IMR-90 (cell line): Measurements from ENCODE around the gene H2BK1. TPM values are rescaled to one million over a fixed set of nuclear protein-coding genes. Genes with fewer than 3 reads are reported as not detected.

ENCODE experiments used
- ATAC-seq: fragments of 200-7000 bp; cut with Tn5 transposase; 2 replicates; pipeline ENCODE4 v1.9.1; 2020; ENCODE audit warnings: low read depth, mild to moderate bottlenecking, moderate library complexity
- BruUV-seq: library from RNA; stranded (reverse); fragments of 400-500 nt; replicated peaks from 2 replicates; lab custom pipeline; 2021; lab: Mats Ljungman, UMichigan
- CTCF ChIA-PET: fragments of 300-600 bp; formaldehyde crosslinking; extraction: SDS; loops from one replicate; lab custom pipeline; 2021; ENCODE audit warnings: antibody characterized with exemption; lab: Yijun Ruan, JAX
- POLR2A ChIA-PET: fragments of 300-600 bp; sonication (Branson Sonifier 250); formaldehyde crosslinking; loops from one replicate; lab custom pipeline; 2022; ENCODE audit warnings: antibody characterized with exemption; ENCODE audit not compliant: unreplicated experiment; lab: Charles Lee
- DNase-seq: peaks from one replicate; pipeline ENCODE4 v3.0.0; 2013
- H2AFZ ChIP-seq: replicated peaks from 2 replicates; pipeline ENCODE3; 2013; ENCODE audit warnings: low read length, mild to moderate bottlenecking; ENCODE audit not compliant: poor library complexity
- H2AK5ac ChIP-seq: 2 replicates; pipeline ENCODE4 v1.6.1; 2013; ENCODE audit warnings: low read depth, low read length, inconsistent platforms
- H2AK9ac ChIP-seq: replicated peaks from 2 replicates; pipeline ENCODE3; 2013; ENCODE audit warnings: mild to moderate bottlenecking, low read depth, low read length, moderate library complexity; ENCODE audit not compliant: poor library complexity
- H2BK120ac ChIP-seq: 2 replicates; pipeline ENCODE4 v1.6.1; 2013; ENCODE audit warnings: low read depth, low read length, inconsistent platforms
- H2BK15ac ChIP-seq: 3 replicates; pipeline ENCODE4 v1.6.1; 2013; ENCODE audit warnings: low read depth, low read length, inconsistent platforms
- H2BK20ac ChIP-seq: 2 replicates; pipeline ENCODE4 v1.6.1; 2013; ENCODE audit warnings: low read depth, mild to moderate bottlenecking, inconsistent platforms, low read length, moderate library complexity
- H2BK5ac ChIP-seq: 2 replicates; pipeline ENCODE4 v1.6.1; 2013; ENCODE audit warnings: mild to moderate bottlenecking, low read depth, low read length, inconsistent platforms; ENCODE audit not compliant: poor library complexity, severe bottlenecking
- H3K14ac ChIP-seq: replicated peaks from 2 replicates; pipeline ENCODE4 v1.6.1; 2013; ENCODE audit warnings: low read depth, low read length, inconsistent platforms
- H3K18ac ChIP-seq: 2 replicates; pipeline ENCODE4 v1.6.1; 2013; ENCODE audit warnings: low read depth, low read length, control low read depth
- H3K23ac ChIP-seq: 2 replicates; pipeline ENCODE4 v1.6.1; 2013; ENCODE audit warnings: low read depth, low read length, inconsistent platforms
- H3K27ac ChIP-seq: 2 replicates; pipeline ENCODE4 v1.5.1; 2013; ENCODE audit warnings: mild to moderate bottlenecking, control low read depth, low read length; ENCODE audit not compliant: insufficient read depth
- H3K27me3 ChIP-seq: 2 replicates; pipeline ENCODE4 v1.6.1; 2013; ENCODE audit warnings: low read length; ENCODE audit not compliant: control insufficient read depth, insufficient read depth
- H3K36me3 ChIP-seq: 2 replicates; pipeline ENCODE4 v1.6.1; 2013; ENCODE audit warnings: low read length, mixed read lengths; ENCODE audit not compliant: control insufficient read depth, insufficient read depth
- H3K4ac ChIP-seq: 2 replicates; pipeline ENCODE4 v1.6.1; 2013; ENCODE audit warnings: low read depth, low read length, inconsistent platforms
- H3K4me1 ChIP-seq: 2 replicates; pipeline ENCODE4 v1.6.1; 2013; ENCODE audit warnings: low read length, mixed read lengths; ENCODE audit not compliant: control insufficient read depth, insufficient read depth
- H3K4me2 ChIP-seq: 2 replicates; pipeline ENCODE4 v1.6.1; 2013; ENCODE audit warnings: low read depth, mild to moderate bottlenecking, control low read depth, low read length, moderate library complexity
- H3K4me3 ChIP-seq: 2 replicates; pipeline ENCODE4 v1.5.1; 2013; ENCODE audit warnings: low read depth, mild to moderate bottlenecking, control low read depth, low read length, moderate library complexity; ENCODE audit not compliant: insufficient read depth
- H3K56ac ChIP-seq: 2 replicates; pipeline ENCODE4 v1.6.1; 2013; ENCODE audit warnings: low read length, inconsistent platforms; ENCODE audit not compliant: insufficient read depth; ENCODE audit errors: extremely low read depth
- H3K79me1 ChIP-seq, 2 experiments: 2 replicates each; pipeline ENCODE4 v1.6.1; 2013; ENCODE audit warnings: low read length in 2 of 2, inconsistent platforms in 1 of 2, low read depth in 1 of 2
- H3K9ac ChIP-seq: 2 replicates; pipeline ENCODE4 v1.6.1; 2013; ENCODE audit warnings: low read depth, low read length, control low read depth
- H3K9me1 ChIP-seq: 2 replicates; pipeline ENCODE4 v1.6.1; 2013; ENCODE audit warnings: low read length, inconsistent platforms; ENCODE audit not compliant: insufficient read depth
- H3K9me3 ChIP-seq: 2 replicates; pipeline ENCODE4 v1.6.1; 2013; ENCODE audit warnings: low read length; ENCODE audit not compliant: control insufficient read depth, insufficient read depth
- H4K20me1 ChIP-seq: 2 replicates; pipeline ENCODE4 v1.6.1; 2013; ENCODE audit warnings: low read length, inconsistent platforms; ENCODE audit not compliant: insufficient read depth
- H4K5ac ChIP-seq: 2 replicates; pipeline ENCODE4 v1.6.1; 2013; ENCODE audit warnings: mild to moderate bottlenecking, low read depth, low read length, control low read depth
- H4K8ac ChIP-seq, 2 experiments: 2 replicates each; pipeline ENCODE4 v1.6.1; 2013; ENCODE audit warnings: low read depth in 2 of 2, low read length in 2 of 2, control low read depth in 1 of 2, inconsistent platforms in 1 of 2
- H4K91ac ChIP-seq: 2 replicates; pipeline ENCODE4 v1.6.1; 2013; ENCODE audit warnings: low read depth, low read length, inconsistent platforms; ENCODE audit not compliant: insufficient read depth
- CEBPB ChIP-seq: IDR thresholded peaks from 2 replicates; pipeline ENCODE4 v1.6.1; 2012; ENCODE audit warnings: low read depth, low read length, improper control_type of control experiment
- MAZ ChIP-seq: IDR thresholded peaks from 2 replicates; pipeline ENCODE4 v1.6.1; 2012; ENCODE audit warnings: low read depth, mild to moderate bottlenecking, low read length, improper control_type of control experiment, moderate library complexity, borderline replicate concordance
- RCOR1 ChIP-seq: IDR thresholded peaks from 2 replicates; pipeline ENCODE4 v1.6.1; 2012; ENCODE audit warnings: mild to moderate bottlenecking, low read length, improper control_type of control experiment; ENCODE audit not compliant: insufficient replicate concordance
- SMC3 ChIP-seq: fragments of 150-350 bp; IDR thresholded peaks from 2 replicates; pipeline ENCODE4 v1.6.1; 2016; ENCODE audit warnings: low read depth, mild to moderate bottlenecking, antibody characterized with exemption, low read length, moderate library complexity
- WGBS, 2 experiments: methylation state at CpG; one replicate each; pipeline versions ENCODE4 v1.1.5 to v1.1.7; 2013; ENCODE audit warnings: missing lambda C conversion rate in 2 of 2; ENCODE audit not compliant: insufficient read length in 1 of 2; ENCODE audit errors: extremely low coverage in 2 of 2; 5-methylcytosine and 5-hydroxymethylcytosine counted together
- dilution Hi-C: fragments of 300-500 bp; cut with HindIII; formaldehyde crosslinking; loops from one replicate; pipeline ENCODE4 v1.14.3; 2018; ENCODE audit warnings: low sequenced_read_pairs; ENCODE audit not compliant: unreplicated experiment
- in situ Hi-C: fragments of 300-500 bp; cut with MboI; formaldehyde crosslinking; loops from 3 replicates; pipeline ENCODE4 v1.14.3; 2019; ENCODE audit warnings: low sequenced_read_pairs, inconsistent platforms, mixed read lengths
- intact Hi-C: fragments of 100-400 bp; cut with micrococcal nuclease; formaldehyde crosslinking; loops from 2 replicates; pipeline ENCODE4 v1.10.0; 2022
- polyA plus RNA-seq, 3 experiments: library from polyadenylated mRNA; depleted of rRNA; stranded (reverse); fragments of >200 nt; gene quantifications; 2 replicates each; pipeline ENCODE4 v1.2.3, GENCODE V29; 2012; ENCODE audit warnings: low replicate concordance in 1 of 3
- total RNA-seq: library from RNA; depleted of rRNA; stranded (reverse); fragments of >200 nt; gene quantifications from 2 replicates; pipeline ENCODE4 v1.2.3, GENCODE V29; 2012

Gene H2BK1
- total and polyA plus RNA-seq, 2 of the 4 experiments (the other 2 are of a cell fraction): not detected

DNA sequence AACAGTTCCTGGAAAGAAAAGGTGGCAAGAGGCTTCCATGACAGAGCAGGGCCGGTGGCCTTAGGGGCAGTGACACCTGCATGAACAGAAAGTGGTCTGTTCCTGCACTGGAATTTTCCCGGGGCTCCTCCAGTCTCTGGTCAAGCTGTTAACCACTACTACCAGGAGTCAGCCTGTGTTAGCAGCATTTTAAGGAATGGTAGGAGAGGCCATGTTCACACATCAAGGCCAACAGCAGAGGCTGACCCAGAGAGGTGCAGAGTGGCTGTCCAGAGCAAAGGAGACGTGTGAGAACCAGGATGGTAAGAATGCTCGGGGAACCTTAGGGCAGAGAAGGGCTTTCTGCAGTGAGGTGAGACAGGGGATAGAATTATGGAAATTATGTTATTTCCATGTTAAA lies 8.5 kb downstream of the H2BK1 start:
- Histone ChIP-seq H3K79me1 (no peaks in the 10 kb centered on the region), H2BK5ac (no peak overlapping the region), H3K27ac (no peak overlapping the region), H2AFZ (no peak overlapping the region), H3K4me1 (no peaks in the 10 kb centered on the region), H3K4ac (no peak overlapping the region), H3K9ac (no peak overlapping the region), H4K91ac (no peak overlapping the region), H3K36me3 (no peaks in the 10 kb centered on the region), H3K23ac (no peak overlapping the region), H3K4me3 (no peak overlapping the region), H2AK9ac (no peak overlapping the region), H3K56ac (no peak overlapping the region), H3K9me1 (no peaks in the 10 kb centered on the region), H4K5ac (no peak overlapping the region), H3K27me3 (peaks cover 91% of the 10 kb centered on the region), H3K9me3 (no peaks in the 10 kb centered on the region), H2BK120ac (no peak overlapping the region), H3K4me2 (no peak overlapping the region), H4K8ac (no peak overlapping the region), H2AK5ac (no peak overlapping the region), H3K18ac (no peak overlapping the region), H3K14ac (no peak overlapping the region), H2BK15ac (no peak overlapping the region), H4K20me1 (no peaks in the 10 kb centered on the region), H2BK20ac (no peak overlapping the region)
- ATAC-seq: no peak
- 71% methylated on average over 2 of the region's 4 CpGs; no CpG with 5 or more reads in 1 of the 2 experiments for WGBS, 2 experiments
- dilution Hi-C loops (no loop called here), in situ Hi-C loops (no loop called here), intact Hi-C loops (no loop called here)
- no peak for DNase-seq
- BruUV-seq: no TSS peak
- CTCF ChIA-PET: no interaction called here
- TF ChIP-seq SMC3: no peak
- no peak for TF ChIP-seq RCOR1
- TF ChIP-seq CEBPB: no peak
- TF ChIP-seq MAZ: no peak
- POLR2A ChIA-PET: no interaction called here
